Neural cell (in vitro differentiated cells): ENCODE data around the gene PSD2. TPM values are rescaled to one million over a fixed set of nuclear protein-coding genes. Genes with fewer than 3 reads are reported as not detected.

Source experiments
- H2AFZ ChIP-seq: fragments of 200-600, 300-800 bp; sonication (generic), shearing (Covaris generic); 2 replicates; pipeline ENCODE4 v1.6.0; 2014; ENCODE audit warnings: low read depth, mild to moderate bottlenecking, antibody characterized with exemption, low read length, moderate library complexity
- H3F3A ChIP-seq: fragments of 200-600 bp; shearing (Covaris generic); 2 replicates; pipeline ENCODE4 v1.6.1; 2016; ENCODE audit warnings: mild to moderate bottlenecking, moderate library complexity, mixed read lengths, antibody characterized with exemption, low read length; ENCODE audit not compliant: insufficient read depth, poor library complexity, severe bottlenecking
- H3K27ac ChIP-seq: fragments of 200-600, 300-800 bp; sonication (generic), shearing (Covaris generic); 2 replicates; pipeline ENCODE4 v1.5.1; 2014; ENCODE audit warnings: mild to moderate bottlenecking, low read length, moderate library complexity
- H3K27me3 ChIP-seq: fragments of 300-800, 200-600 bp; sonication (generic), shearing (Covaris generic); 2 replicates; pipeline ENCODE4 v1.6.0; 2014; ENCODE audit warnings: mild to moderate bottlenecking, low read depth, low read length, moderate library complexity; ENCODE audit not compliant: insufficient read depth
- H3K36me3 ChIP-seq: fragments of 300-800, 200-600 bp; sonication (generic), shearing (Covaris generic); 2 replicates; pipeline ENCODE4 v1.5.1; 2014; ENCODE audit warnings: mild to moderate bottlenecking, antibody characterized with exemption, low read length, moderate library complexity; ENCODE audit not compliant: insufficient read depth
- H3K4me2 ChIP-seq: fragments of 300-800, 200-600 bp; sonication (generic), shearing (Covaris generic); 2 replicates; pipeline ENCODE4 v1.6.0; 2014; ENCODE audit warnings: mild to moderate bottlenecking, low read length
- H3K4me3 ChIP-seq: fragments of 300-800, 200-600 bp; sonication (generic), shearing (Covaris generic); 2 replicates; pipeline ENCODE4 v1.5.1; 2014; ENCODE audit warnings: mild to moderate bottlenecking, low read length, moderate library complexity
- H3K79me2 ChIP-seq: fragments of 200-600 bp; shearing (Covaris generic); replicated peaks from 2 replicates; pipeline ENCODE4 v1.6.0; 2014; ENCODE audit warnings: mild to moderate bottlenecking, low read length, moderate library complexity; ENCODE audit not compliant: insufficient read depth
- H3K9ac ChIP-seq: fragments of 300-800, 200-600 bp; sonication (generic), shearing (Covaris generic); 2 replicates; pipeline ENCODE4 v1.6.1; 2016; ENCODE audit warnings: mild to moderate bottlenecking, low read length, mixed read lengths
- H3K9me2 ChIP-seq: fragments of 200-600 bp; shearing (Covaris generic); 2 replicates; pipeline ENCODE4 v1.6.1; 2016; ENCODE audit warnings: mild to moderate bottlenecking, low read length, mixed read lengths; ENCODE audit not compliant: insufficient read depth
- H3K9me3 ChIP-seq: fragments of 200-600, 300-800 bp; sonication (generic), shearing (Covaris generic); 2 replicates; pipeline ENCODE4 v1.6.1; 2016; ENCODE audit warnings: mild to moderate bottlenecking, mixed run types, low read length, moderate library complexity, mixed read lengths
- H4K20me1 ChIP-seq: fragments of 200-600 bp; shearing (Covaris generic); 2 replicates; pipeline ENCODE4 v1.6.1; 2016; ENCODE audit warnings: mild to moderate bottlenecking, mixed run types; ENCODE audit not compliant: insufficient read depth
- EP300 ChIP-seq: fragments of 450-650 bp; conservative IDR thresholded peaks from 2 replicates; pipeline ENCODE4 v1.6.1; 2014; ENCODE audit warnings: antibody characterized with exemption, mild to moderate bottlenecking, moderate library complexity; ENCODE audit not compliant: poor library complexity, severe bottlenecking
- EZH2 ChIP-seq: fragments of 200-600, 300-800 bp; shearing (Covaris generic), sonication (generic); IDR thresholded peaks from 2 replicates; pipeline ENCODE4 v1.6.1; 2014; ENCODE audit warnings: antibody characterized with exemption, low read length, borderline replicate concordance, mild to moderate bottlenecking; ENCODE audit not compliant: insufficient read depth, poor library complexity, severe bottlenecking
- MXI1 ChIP-seq: fragments of 450-650 bp; conservative IDR thresholded peaks from 2 replicates; pipeline ENCODE4 v1.6.1; 2014; ENCODE audit warnings: antibody characterized with exemption, mild to moderate bottlenecking; ENCODE audit not compliant: poor library complexity, severe bottlenecking
- POLR2AphosphoS5 ChIP-seq: IDR thresholded peaks from 2 replicates; pipeline ENCODE4 v1.6.1; 2012
- RAD21 ChIP-seq: fragments of 450-650 bp; conservative IDR thresholded peaks from 2 replicates; pipeline ENCODE4 v1.6.1; 2014; ENCODE audit warnings: antibody characterized with exemption, mild to moderate bottlenecking, moderate library complexity
- SMC3 ChIP-seq: fragments of 450-650 bp; conservative IDR thresholded peaks from 2 replicates; pipeline ENCODE4 v1.6.1; 2014; ENCODE audit warnings: antibody characterized with exemption, mild to moderate bottlenecking, moderate library complexity; ENCODE audit not compliant: poor library complexity
- TAF1 ChIP-seq: IDR thresholded peaks from 2 replicates; pipeline ENCODE4 v1.6.1; 2012; ENCODE audit warnings: low read depth
- polyA plus RNA-seq: library from polyadenylated mRNA; depleted of rRNA; stranded (reverse); fragments of >200 nt; gene quantifications from 2 replicates; pipeline ENCODE4 v1.2.3, GENCODE V29; 2014
- TF ChIP-seq, protein P1 (sequence below): IDR thresholded peaks from 2 replicates; pipeline ENCODE4 v1.6.1; 2012; ENCODE audit warnings: borderline replicate concordance
- TF ChIP-seq, protein P2 (sequence below): fragments of 450-650 bp; IDR thresholded peaks from 2 replicates; pipeline ENCODE4 v1.5.1; 2014; ENCODE audit warnings: antibody characterized with exemption, mild to moderate bottlenecking, moderate library complexity; ENCODE audit not compliant: poor library complexity, severe bottlenecking

The PSD2 gene
- polyA plus RNA-seq, 1 donor from 2014 or later = 33.4 TPM

DNA sequence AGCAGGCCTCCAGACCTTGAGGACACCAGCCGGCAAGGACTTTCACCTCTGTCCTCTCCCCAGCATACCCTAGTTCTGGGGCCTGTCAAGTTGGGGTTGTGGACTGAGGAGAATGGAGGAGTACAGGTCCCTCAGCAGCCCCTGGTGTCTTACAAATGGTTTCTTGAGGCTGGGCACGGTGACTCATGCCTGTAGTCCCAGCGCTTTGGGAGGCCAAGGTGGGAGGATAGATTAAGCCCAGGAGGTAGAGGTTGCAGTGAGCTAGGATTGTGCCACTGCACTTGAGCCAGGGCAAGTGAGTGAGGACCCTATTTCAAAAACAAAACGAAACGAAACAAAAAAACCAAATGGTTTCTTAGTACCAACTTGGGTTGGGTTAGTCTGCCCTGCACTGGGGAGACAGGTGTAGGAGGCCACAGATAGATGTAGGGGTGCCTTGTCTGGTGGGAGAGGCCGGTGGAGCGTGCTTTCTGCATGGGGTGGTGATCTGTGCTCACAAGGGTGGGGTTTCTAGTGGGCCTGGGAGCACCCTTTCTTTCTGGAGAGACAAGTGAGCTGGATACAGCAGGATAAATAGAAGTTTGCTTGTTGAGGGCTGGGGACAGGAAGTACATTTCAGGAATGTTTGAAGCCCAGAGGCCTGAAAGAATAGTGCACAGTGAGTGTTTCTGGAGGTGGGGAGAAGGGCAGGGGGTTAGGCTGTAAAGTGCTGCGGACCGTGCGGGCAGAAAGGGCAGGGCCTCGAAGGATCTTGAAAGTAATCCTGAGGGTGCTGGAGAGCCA, 37.7 kb upstream of the PSD2 start:
- H3K27me3 ChIP-seq = no peaks in the 10 kb centered on the region
- H3F3A ChIP-seq = no peaks in the 10 kb centered on the region
- no peaks in the 10 kb centered on the region for H3K79me2 ChIP-seq
- no peak overlapping the region for H3K4me3 ChIP-seq
- no peak overlapping the region for H2AFZ ChIP-seq
- H3K27ac ChIP-seq = peak overlapping the region; percentile 65
- H3K36me3 ChIP-seq = no peaks in the 10 kb centered on the region
- TF ChIP-seq, protein P1, sequence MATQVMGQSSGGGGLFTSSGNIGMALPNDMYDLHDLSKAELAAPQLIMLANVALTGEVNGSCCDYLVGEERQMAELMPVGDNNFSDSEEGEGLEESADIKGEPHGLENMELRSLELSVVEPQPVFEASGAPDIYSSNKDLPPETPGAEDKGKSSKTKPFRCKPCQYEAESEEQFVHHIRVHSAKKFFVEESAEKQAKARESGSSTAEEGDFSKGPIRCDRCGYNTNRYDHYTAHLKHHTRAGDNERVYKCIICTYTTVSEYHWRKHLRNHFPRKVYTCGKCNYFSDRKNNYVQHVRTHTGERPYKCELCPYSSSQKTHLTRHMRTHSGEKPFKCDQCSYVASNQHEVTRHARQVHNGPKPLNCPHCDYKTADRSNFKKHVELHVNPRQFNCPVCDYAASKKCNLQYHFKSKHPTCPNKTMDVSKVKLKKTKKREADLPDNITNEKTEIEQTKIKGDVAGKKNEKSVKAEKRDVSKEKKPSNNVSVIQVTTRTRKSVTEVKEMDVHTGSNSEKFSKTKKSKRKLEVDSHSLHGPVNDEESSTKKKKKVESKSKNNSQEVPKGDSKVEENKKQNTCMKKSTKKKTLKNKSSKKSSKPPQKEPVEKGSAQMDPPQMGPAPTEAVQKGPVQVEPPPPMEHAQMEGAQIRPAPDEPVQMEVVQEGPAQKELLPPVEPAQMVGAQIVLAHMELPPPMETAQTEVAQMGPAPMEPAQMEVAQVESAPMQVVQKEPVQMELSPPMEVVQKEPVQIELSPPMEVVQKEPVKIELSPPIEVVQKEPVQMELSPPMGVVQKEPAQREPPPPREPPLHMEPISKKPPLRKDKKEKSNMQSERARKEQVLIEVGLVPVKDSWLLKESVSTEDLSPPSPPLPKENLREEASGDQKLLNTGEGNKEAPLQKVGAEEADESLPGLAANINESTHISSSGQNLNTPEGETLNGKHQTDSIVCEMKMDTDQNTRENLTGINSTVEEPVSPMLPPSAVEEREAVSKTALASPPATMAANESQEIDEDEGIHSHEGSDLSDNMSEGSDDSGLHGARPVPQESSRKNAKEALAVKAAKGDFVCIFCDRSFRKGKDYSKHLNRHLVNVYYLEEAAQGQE = no peak
- TF ChIP-seq EZH2 = no peak
- TF ChIP-seq, protein P2, sequence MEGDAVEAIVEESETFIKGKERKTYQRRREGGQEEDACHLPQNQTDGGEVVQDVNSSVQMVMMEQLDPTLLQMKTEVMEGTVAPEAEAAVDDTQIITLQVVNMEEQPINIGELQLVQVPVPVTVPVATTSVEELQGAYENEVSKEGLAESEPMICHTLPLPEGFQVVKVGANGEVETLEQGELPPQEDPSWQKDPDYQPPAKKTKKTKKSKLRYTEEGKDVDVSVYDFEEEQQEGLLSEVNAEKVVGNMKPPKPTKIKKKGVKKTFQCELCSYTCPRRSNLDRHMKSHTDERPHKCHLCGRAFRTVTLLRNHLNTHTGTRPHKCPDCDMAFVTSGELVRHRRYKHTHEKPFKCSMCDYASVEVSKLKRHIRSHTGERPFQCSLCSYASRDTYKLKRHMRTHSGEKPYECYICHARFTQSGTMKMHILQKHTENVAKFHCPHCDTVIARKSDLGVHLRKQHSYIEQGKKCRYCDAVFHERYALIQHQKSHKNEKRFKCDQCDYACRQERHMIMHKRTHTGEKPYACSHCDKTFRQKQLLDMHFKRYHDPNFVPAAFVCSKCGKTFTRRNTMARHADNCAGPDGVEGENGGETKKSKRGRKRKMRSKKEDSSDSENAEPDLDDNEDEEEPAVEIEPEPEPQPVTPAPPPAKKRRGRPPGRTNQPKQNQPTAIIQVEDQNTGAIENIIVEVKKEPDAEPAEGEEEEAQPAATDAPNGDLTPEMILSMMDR = no peak
- TF ChIP-seq SMC3 = no peak
- no peak for TF ChIP-seq EP300
- no peak for TF ChIP-seq TAF1
- no peak for TF ChIP-seq MXI1
- TF ChIP-seq RAD21 = no peak
- no peak for TF ChIP-seq POLR2AphosphoS5
- H3K9ac ChIP-seq = no peak overlapping the region
- H3K9me2 ChIP-seq = no peaks in the 10 kb centered on the region
- no peaks in the 10 kb centered on the region for H3K9me3 ChIP-seq
- no peaks in the 10 kb centered on the region for H4K20me1 ChIP-seq
- no peak overlapping the region for H3K4me2 ChIP-seq

DNA sequence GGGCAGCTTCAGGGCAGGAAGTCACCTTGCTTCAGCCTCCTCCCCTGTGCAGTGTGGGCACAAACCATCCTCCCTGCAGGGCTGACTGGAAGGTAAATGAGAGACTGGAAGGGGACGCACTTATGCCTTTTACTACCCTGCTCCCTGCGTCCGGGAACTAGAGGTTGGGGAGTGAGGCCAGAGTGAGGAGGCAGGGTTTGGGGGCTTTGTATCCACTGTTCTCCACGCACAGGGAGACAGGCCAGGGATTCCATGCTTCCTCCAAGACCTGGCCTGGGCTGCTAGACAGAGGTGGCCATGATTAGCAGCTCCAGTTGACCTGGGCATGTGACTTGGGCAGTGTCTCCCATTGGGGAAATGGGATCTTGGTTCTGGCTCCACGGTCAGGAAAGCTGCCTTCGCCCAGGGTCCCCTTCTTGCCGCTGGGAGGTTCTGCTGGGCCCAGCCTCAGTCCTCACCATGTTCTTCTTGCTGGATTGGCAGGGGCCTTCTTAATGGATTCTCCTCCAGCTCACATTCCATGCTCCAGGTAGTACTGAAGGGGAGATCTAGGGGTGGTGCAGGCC, 37.0 kb upstream of the PSD2 start:
- H3K9ac ChIP-seq = peak overlapping the region; percentile 48

More for the DNA sequence above, 37.0 kb upstream of the PSD2 start:
- TF ChIP-seq, protein P2 = no peak
- no peaks in the 10 kb centered on the region for H3F3A ChIP-seq
- H3K9me2 ChIP-seq = no peaks in the 10 kb centered on the region
- H3K27me3 ChIP-seq = no peaks in the 10 kb centered on the region
- no peak overlapping the region for H2AFZ ChIP-seq
- H3K36me3 ChIP-seq = no peaks in the 10 kb centered on the region
- no peak overlapping the region for H3K4me2 ChIP-seq
- H3K27ac ChIP-seq = peak overlapping the region; percentile 65
- no peaks in the 10 kb centered on the region for H4K20me1 ChIP-seq
- no peaks in the 10 kb centered on the region for H3K9me3 ChIP-seq
- H3K4me3 ChIP-seq = peak overlapping the region; percentile 17
- no peaks in the 10 kb centered on the region for H3K79me2 ChIP-seq
